Retina (tissue), 1 donor: ENCODE results near the gene RHOV.

Source experiments
- DNase-seq: peaks from one replicate; pipeline ENCODE4 v3.0.0-alpha.2; 2016

RHOV gene

GRCh38 chr15:40873694-40874561 lies at the start of gene RHOV:
RHOV (minus strand) TSS chr15:40874234; CDS start chr15:40874139, 95 bp downstream.
- peak; percentile 73 for DNase-seq

GRCh38 chr15:40923551-40923950 lies 49.5 kb upstream of the RHOV start:
- DNase-seq = no peak

- DNase-seq = no peak
Measured at GRCh38 chr15:40922608-40923005, 48.6 kb upstream of the RHOV start.

- DNase-seq = no peak
Measured at GRCh38 chr15:40921949-40922607, 48.0 kb upstream of the RHOV start.

- peak; percentile 66 for DNase-seq
Measured at GRCh38 chr15:40918799-40919392, 44.9 kb upstream of the RHOV start.

- peak; percentile 86 for DNase-seq
Measured at GRCh38 chr15:40918146-40918798, 44.2 kb upstream of the RHOV start.

- DNase-seq = no peak
Measured at GRCh38 chr15:40917585-40917984, 43.6 kb upstream of the RHOV start.

GRCh38 chr15:40915679-40916078 lies 41.6 kb upstream of the RHOV start:
- DNase-seq = no peak

GRCh38 chr15:40915116-40915661 lies 41.2 kb upstream of the RHOV start:
- DNase-seq = no peak

GRCh38 chr15:40914486-40914885 lies 40.5 kb upstream of the RHOV start:
- DNase-seq = no peak

- no peak for DNase-seq
Measured at GRCh38 chr15:40914013-40914412, 40.0 kb upstream of the RHOV start.

GRCh38 chr15:40912478-40912877 lies 38.4 kb upstream of the RHOV start:
- DNase-seq = no peak

- no peak for DNase-seq
Measured at GRCh38 chr15:40911693-40912092, 37.7 kb upstream of the RHOV start.

GRCh38 chr15:40911141-40911540 lies 37.1 kb upstream of the RHOV start:
- DNase-seq = peak; percentile 90

- DNase-seq = no peak
Measured at GRCh38 chr15:40909662-40910630, 35.9 kb upstream of the RHOV start.

GRCh38 chr15:40908095-40908494 lies 34.1 kb upstream of the RHOV start:
- no peak for DNase-seq

GRCh38 chr15:40906991-40907802 lies 33.2 kb upstream of the RHOV start:
- no peak for DNase-seq

GRCh38 chr15:40906091-40906990 lies 32.3 kb upstream of the RHOV start:
- DNase-seq = peak; percentile 94

- DNase-seq = no peak
Measured at GRCh38 chr15:40904552-40905201, 30.6 kb upstream of the RHOV start.
